ENCODE measurements around the gene SUMF2.
A peak's percentile ranks its signal among the peaks of the same experiment; 100 is the strongest.
"Not testable (repeated sequence)": the region's sequence is repeated elsewhere in the genome, so short reads cannot be mapped to it uniquely, and the experiment has no call there.

The SUMF2 gene

GRCh38 chr7:56063882-56064625 lies at the start of gene SUMF2:
TSS of gene SUMF2 (plus strand) at chr7:56064286. CDS start at chr7:56064312, 26 bp downstream.
- DNase-seq (ENCODE audit: low read depth in 4 of 4, low spot score in 1 of 4): peak; percentile 73 to 85 (median 84)

- DNase-seq (ENCODE audit: low read depth in 4 of 4, low spot score in 1 of 4): not testable (repeated sequence)
Measured at GRCh38 chr7:56017015-56017414, 47.1 kb upstream of the SUMF2 start.

- no peak for DNase-seq (ENCODE audit: low read depth in 4 of 4, low spot score in 1 of 4)
Measured at GRCh38 chr7:56019501-56019900, 44.6 kb upstream of the SUMF2 start.

GRCh38 chr7:56023500-56023899 lies 40.6 kb upstream of the SUMF2 start:
- DNase-seq (ENCODE audit: low read depth in 4 of 4, low spot score in 1 of 4): no peak

GRCh38 chr7:56026538-56026937 lies 37.5 kb upstream of the SUMF2 start:
- DNase-seq (ENCODE audit: low read depth in 4 of 4, low spot score in 1 of 4): no peak

GRCh38 chr7:56028942-56029630 lies 35.0 kb upstream of the SUMF2 start:
- DNase-seq (ENCODE audit: low read depth in 4 of 4, low spot score in 1 of 4): no peak

GRCh38 chr7:56030340-56030739 lies 33.7 kb upstream of the SUMF2 start:
- no peak for DNase-seq (ENCODE audit: low read depth in 4 of 4, low spot score in 1 of 4)

GRCh38 chr7:56031556-56031955 lies 32.5 kb upstream of the SUMF2 start:
- not testable (repeated sequence) for DNase-seq (ENCODE audit: low read depth in 4 of 4, low spot score in 1 of 4)

- not testable (repeated sequence) for DNase-seq (ENCODE audit: low read depth in 4 of 4, low spot score in 1 of 4)
Measured at GRCh38 chr7:56032578-56032977, 31.5 kb upstream of the SUMF2 start.

GRCh38 chr7:56033671-56034432 lies 30.2 kb upstream of the SUMF2 start:
- peak in 3 of 4 experiments; percentile 43 to 57 (median 47) for DNase-seq (ENCODE audit: low read depth in 4 of 4, low spot score in 1 of 4)

GRCh38 chr7:56040730-56041129 lies 23.4 kb upstream of the SUMF2 start:
- no peak for DNase-seq (ENCODE audit: low read depth in 4 of 4, low spot score in 1 of 4)

GRCh38 chr7:56045758-56046157 lies 18.3 kb upstream of the SUMF2 start:
- not testable (repeated sequence) for DNase-seq (ENCODE audit: low read depth in 4 of 4, low spot score in 1 of 4)

- no peak for DNase-seq (ENCODE audit: low read depth in 4 of 4, low spot score in 1 of 4)
Measured at GRCh38 chr7:56046721-56047445, 17.2 kb upstream of the SUMF2 start.

GRCh38 chr7:56047446-56048116 lies 16.5 kb upstream of the SUMF2 start:
- DNase-seq (ENCODE audit: low read depth in 4 of 4, low spot score in 1 of 4): not testable (repeated sequence)

GRCh38 chr7:56048245-56048644 lies 15.8 kb upstream of the SUMF2 start:
- no peak for DNase-seq (ENCODE audit: low read depth in 4 of 4, low spot score in 1 of 4)

- not testable (repeated sequence) for DNase-seq (ENCODE audit: low read depth in 4 of 4, low spot score in 1 of 4)
Measured at GRCh38 chr7:56048763-56049162, 15.3 kb upstream of the SUMF2 start.

- DNase-seq (ENCODE audit: low read depth in 4 of 4, low spot score in 1 of 4): no peak
Measured at GRCh38 chr7:56051053-56051338, 13.1 kb upstream of the SUMF2 start.

GRCh38 chr7:56051339-56052191 lies 12.5 kb upstream of the SUMF2 start, which contains the start of the genes CCT6A and PSPH:
TSS of gene CCT6A (plus strand) at chr7:56051765. CDS start at chr7:56051849, 84 bp downstream.
TSS of gene PSPH (minus strand) at chr7:56051444. CDS start at chr7:56021212, 30,232 bp downstream.
- DNase-seq (ENCODE audit: low read depth in 4 of 4, low spot score in 1 of 4): peak; percentile 82 to 94 (median 88)

GRCh38 chr7:56053379-56053778 lies 10.7 kb upstream of the SUMF2 start:
- no peak for DNase-seq (ENCODE audit: low read depth in 4 of 4, low spot score in 1 of 4)

- DNase-seq (ENCODE audit: low read depth in 4 of 4, low spot score in 1 of 4): no peak
Measured at GRCh38 chr7:56053993-56054392, 10.1 kb upstream of the SUMF2 start.

Measured in stimulated activated CD4-positive, alpha-beta T cell treated with anti-CD3 and anti-CD28 coated beads, Interleukin-1b, Interleukin-23, amount 100 ng/mL, for 24 hours (primary cell).